Neural progenitor cell (in vitro differentiated cells): ENCODE data around the gene SNRNP35. TPM values are rescaled to one million over a fixed set of nuclear protein-coding genes. Genes with fewer than 3 reads are reported as not detected.

ENCODE experiments used
- DNase-seq: peaks from one replicate; pipeline ENCODE4 v3.0.0-alpha.2; 2016; ENCODE audit warnings: low spot score
- H2AFZ ChIP-seq: fragments of 200-600 bp; sonication (generic); replicated peaks from 2 replicates; pipeline ENCODE4 v1.6.1; 2016; ENCODE audit warnings: antibody characterized with exemption
- H3F3A ChIP-seq: fragments of 200-600 bp; sonication (generic); 2 replicates; pipeline ENCODE4 v1.6.1; 2016; ENCODE audit warnings: antibody characterized with exemption, low read depth
- H3K27ac ChIP-seq: fragments of 200-600 bp; sonication (generic); 2 replicates; pipeline ENCODE4 v1.5.1; 2016; ENCODE audit warnings: mild to moderate bottlenecking
- H3K27me3 ChIP-seq: fragments of 200-600 bp; sonication (generic); 2 replicates; pipeline ENCODE4 v1.6.1; 2016; ENCODE audit warnings: mild to moderate bottlenecking, moderate library complexity
- H3K36me3 ChIP-seq: fragments of 200-600 bp; sonication (generic); 2 replicates; pipeline ENCODE4 v1.5.1; 2016
- H3K4me1 ChIP-seq: fragments of 200-600 bp; sonication (generic); 2 replicates; pipeline ENCODE4 v1.6.1; 2016; ENCODE audit warnings: mixed run types
- H3K4me2 ChIP-seq: fragments of 200-600 bp; sonication (generic); 2 replicates; pipeline ENCODE4 v1.6.1; 2016
- H3K4me3 ChIP-seq: fragments of 200-600 bp; sonication (generic); 2 replicates; pipeline ENCODE4 v1.5.1; 2016
- H3K79me2 ChIP-seq: fragments of 200-600 bp; sonication (generic); 2 replicates; pipeline ENCODE4 v1.6.1; 2016; ENCODE audit warnings: low read depth
- H3K9ac ChIP-seq: fragments of 200-600 bp; sonication (generic); 2 replicates; pipeline ENCODE4 v1.6.1; 2016
- H3K9me3 ChIP-seq: fragments of 200-600 bp; sonication (generic); 2 replicates; pipeline ENCODE4 v1.5.1; 2016; ENCODE audit warnings: low read depth
- H4K20me1 ChIP-seq: fragments of 200-600 bp; sonication (generic); 2 replicates; pipeline ENCODE4 v1.6.1; 2016; ENCODE audit warnings: low read depth
- H3K27ac Mint-ChIP-seq: 3 replicates; pipeline ENCODE4 v1.8.0; 2021; ENCODE audit warnings: mixed read lengths
- H3K27me3 Mint-ChIP-seq: 2 replicates; pipeline ENCODE4 v1.8.0; 2022; ENCODE audit warnings: low read depth, mild to moderate bottlenecking, inconsistent platforms, moderate library complexity, mixed read lengths; ENCODE audit not compliant: insufficient read depth
- H3K36me3 Mint-ChIP-seq: 3 replicates; pipeline ENCODE4 v1.8.0; 2021; ENCODE audit warnings: mixed read lengths
- H3K4me1 Mint-ChIP-seq: 3 replicates; pipeline ENCODE4 v1.8.0; 2021; ENCODE audit warnings: mixed read lengths
- H3K4me3 Mint-ChIP-seq: 3 replicates; pipeline ENCODE4 v1.8.0; 2021; ENCODE audit warnings: mild to moderate bottlenecking, moderate library complexity, mixed read lengths
- H3K9me3 Mint-ChIP-seq: 3 replicates; pipeline ENCODE4 v1.8.0; 2020; ENCODE audit warnings: mixed read lengths
- CTCF ChIP-seq: fragments of 200-600 bp; sonication (generic); IDR thresholded peaks from 2 replicates; pipeline ENCODE4 v1.5.1; 2017; ENCODE audit warnings: antibody characterized with exemption, mild to moderate bottlenecking
- EZH2 ChIP-seq: fragments of 200-600 bp; sonication (generic); IDR thresholded peaks from 2 replicates; pipeline ENCODE4 v1.6.1; 2017; ENCODE audit warnings: antibody characterized with exemption, mild to moderate bottlenecking, moderate library complexity
- small RNA-seq: library from RNA; depleted of rRNA; stranded (forward); fragments of <200 nt; gene quantifications from one replicate; pipeline ENCODE3, GENCODE V24; 2015
- total RNA-seq: library from RNA; depleted of rRNA; stranded (reverse); fragments of >200 nt; gene quantifications from 2 replicates; pipeline ENCODE4 v1.2.3, GENCODE V29; 2015; ENCODE audit warnings: low replicate concordance

SNRNP35 gene
- total RNA-seq, 1 donor from 2014 or later = 12.6 TPM

- no peaks in the 10 kb centered on the region for H3K27me3 ChIP-seq
- no peak overlapping the region for H3K4me3 ChIP-seq
- H4K20me1 ChIP-seq = no peaks in the 10 kb centered on the region
- Mint-ChIP-seq H3K27ac (no peak overlapping the region), H3K27me3 (peaks cover 3% of the 10 kb centered on the region), H3K4me3 (no peak overlapping the region), H3K36me3 (peaks cover 28% of the 10 kb centered on the region), H3K9me3 (no peaks in the 10 kb centered on the region), H3K4me1 (peaks cover 11% of the 10 kb centered on the region)
- no peak overlapping the region for H3K27ac ChIP-seq
- H3K36me3 ChIP-seq = no peaks in the 10 kb centered on the region
- no peaks in the 10 kb centered on the region for H3K79me2 ChIP-seq
- TF ChIP-seq EZH2 (no peak), CTCF (peak; percentile 6)
- no peak overlapping the region for H3K4me2 ChIP-seq
- no peaks in the 10 kb centered on the region for H3K9me3 ChIP-seq
- no peaks in the 10 kb centered on the region for H3K4me1 ChIP-seq
- no peak overlapping the region for H3K9ac ChIP-seq
- no peak overlapping the region for H2AFZ ChIP-seq
- H3F3A ChIP-seq = peaks cover 9% of the 10 kb centered on the region
- DNase-seq = peak; percentile 32
Observed at GRCh38 chr12:123516216-123516780, 58.4 kb downstream of the SNRNP35 start.

Small RNA genes within 50 kb of the gene (small RNA-seq; reads per million reads assigned to genes)
- gene AC145423.2 = not detected

Other genes starting within 250 kb of the SNRNP35 start
- 177 and 302 TPM in 2 replicates for gene MPHOSPH9, start 225.0 kb upstream of the SNRNP35 start, total RNA-seq
- 12.7 and 17.3 TPM in 2 replicates for gene MTRFR, start 224.7 kb upstream of the SNRNP35 start, total RNA-seq
- 177 and 282 TPM in 2 replicates for gene CDK2AP1, start 186.3 kb upstream of the SNRNP35 start, total RNA-seq
- 43.9 and 81.6 TPM in 2 replicates for gene SBNO1, start 93.3 kb upstream of the SNRNP35 start, total RNA-seq
- 28.7 and 46.5 TPM in 2 replicates for gene KMT5A, start 74.0 kb upstream of the SNRNP35 start, total RNA-seq
- 1.1 TPM in 2 replicates for gene RILPL2, start 21.5 kb upstream of the SNRNP35 start, total RNA-seq
- 13.8 and 16.7 TPM in 2 replicates for gene RILPL1, start 75.6 kb downstream of the SNRNP35 start, total RNA-seq
- 134 and 175 TPM in 2 replicates for gene TMED2, start 126.4 kb downstream of the SNRNP35 start, total RNA-seq
- gene DDX55, start 144.0 kb downstream of the SNRNP35 start, total RNA-seq = 41.7 and 55.3 TPM in 2 replicates
- 77.1 and 85.1 TPM in 2 replicates for gene EIF2B1, start 175.5 kb downstream of the SNRNP35 start, total RNA-seq
- gene GTF2H3, start 175.7 kb downstream of the SNRNP35 start, total RNA-seq = 44.3 and 50.9 TPM in 2 replicates
- 15.6 and 15.8 TPM in 2 replicates for gene TCTN2, start 213.0 kb downstream of the SNRNP35 start, total RNA-seq